Heart left ventricle (tissue), 13 donors: Measurements from ENCODE around the gene SMC1B.

Source experiments
- POLR2A ChIP-seq, 2 donors: fragments of 450-650 bp; IDR thresholded peaks; one replicate each; pipeline ENCODE4 v1.6.1; 2017; ENCODE audit warnings: antibody characterized with exemption in 2 of 2, mild to moderate bottlenecking in 2 of 2, moderate library complexity in 2 of 2
- TF ChIP-seq, protein P1 (sequence below), 12 donors: fragments of 200-600 bp; sonication (generic) in 4 of 12; IDR thresholded peaks; one replicate each; pipeline versions ENCODE4 v1.5.0 to v1.8.0; 2018 to 2022; ENCODE audit warnings: antibody characterized with exemption in 12 of 12, mild to moderate bottlenecking in 5 of 12
- donor health status: ischemic (EF 13 %, LVEDD 7.1; RV severe dilation, severe dysfunction).
- donor health status: DM: no; HTN: yes; CAD: no.
- donor health status: DM: no; HTN: no; CAD: no.
- donor health status: ischemic (EF 25% LVEDD 6.9; RV normal size, moderate dysfunction).
- donor health status: ischemic (EF 25% LVEDD 5.7; RV mildly dilated, moderate dysfunction).
- donor health status: ischemic (EF 35%, LVEDD 5.7; RV mildly dilated, moderate dysfunction).
- donor health status: nonischemic (EF 11% LVEDD 7.7; RV severe dilation, severe dysfunction).
- donor health status: DM: yes; HTN: yes; CAD: no.
- donor health status: PGD.
- donor health status: ischemic (EF 29% LVEDD 5.4; RV normal size, mild dysfunction).
- donor health status: nonischemic (EF 23%, LVEDD 6.1; RV moderate dilation, normal function).

DNA sequence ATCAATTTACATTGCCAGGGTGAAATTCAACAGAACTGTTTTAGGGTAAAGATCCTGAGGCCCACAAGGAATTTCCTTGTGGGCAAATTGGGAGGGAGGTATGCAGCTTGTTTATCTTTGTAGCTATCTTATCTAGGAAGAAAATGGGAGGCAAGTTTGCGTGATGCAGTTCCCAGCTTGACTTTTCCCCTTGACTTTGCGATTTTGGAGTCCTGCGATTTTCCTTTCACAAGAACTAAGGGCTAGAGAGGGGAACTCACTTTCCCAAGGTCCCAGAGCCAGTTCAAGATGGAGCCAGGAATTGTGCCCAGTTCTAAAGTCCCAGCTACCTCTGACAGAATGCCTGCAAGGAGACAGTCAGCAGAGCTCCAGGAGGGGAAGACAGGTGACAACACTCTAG is 30.8 kb upstream of the SMC1B start:
- TF ChIP-seq, protein P1, sequence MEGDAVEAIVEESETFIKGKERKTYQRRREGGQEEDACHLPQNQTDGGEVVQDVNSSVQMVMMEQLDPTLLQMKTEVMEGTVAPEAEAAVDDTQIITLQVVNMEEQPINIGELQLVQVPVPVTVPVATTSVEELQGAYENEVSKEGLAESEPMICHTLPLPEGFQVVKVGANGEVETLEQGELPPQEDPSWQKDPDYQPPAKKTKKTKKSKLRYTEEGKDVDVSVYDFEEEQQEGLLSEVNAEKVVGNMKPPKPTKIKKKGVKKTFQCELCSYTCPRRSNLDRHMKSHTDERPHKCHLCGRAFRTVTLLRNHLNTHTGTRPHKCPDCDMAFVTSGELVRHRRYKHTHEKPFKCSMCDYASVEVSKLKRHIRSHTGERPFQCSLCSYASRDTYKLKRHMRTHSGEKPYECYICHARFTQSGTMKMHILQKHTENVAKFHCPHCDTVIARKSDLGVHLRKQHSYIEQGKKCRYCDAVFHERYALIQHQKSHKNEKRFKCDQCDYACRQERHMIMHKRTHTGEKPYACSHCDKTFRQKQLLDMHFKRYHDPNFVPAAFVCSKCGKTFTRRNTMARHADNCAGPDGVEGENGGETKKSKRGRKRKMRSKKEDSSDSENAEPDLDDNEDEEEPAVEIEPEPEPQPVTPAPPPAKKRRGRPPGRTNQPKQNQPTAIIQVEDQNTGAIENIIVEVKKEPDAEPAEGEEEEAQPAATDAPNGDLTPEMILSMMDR (IDR thresholded peaks at IDR 0.05), result no peak
- TF ChIP-seq POLR2A (IDR thresholded peaks at IDR 0.05), result no peak
